Prostate gland (tissue), 2 donors: Measurements from ENCODE around the gene RPL28.

Experiments used
- POLR2A ChIP-seq: fragments of 450-650 bp; IDR thresholded peaks from one replicate; pipeline ENCODE4 v1.6.1; 2016; ENCODE audit warnings: antibody characterized with exemption, mild to moderate bottlenecking
- TF ChIP-seq, protein P1 (sequence below), 4 experiments: fragments of 200-600 bp in 2 of 4; fragments of 450-650 bp in 2 of 4; sonication (generic) in 2 of 4; IDR thresholded peaks; 1 replicate in 3 of 4; 2 replicates in 1 of 4; pipeline ENCODE4 v1.5.1; 2016 to 2019; ENCODE audit warnings: antibody characterized with exemption in 4 of 4, mild to moderate bottlenecking in 2 of 4, moderate library complexity in 2 of 4

DNA sequence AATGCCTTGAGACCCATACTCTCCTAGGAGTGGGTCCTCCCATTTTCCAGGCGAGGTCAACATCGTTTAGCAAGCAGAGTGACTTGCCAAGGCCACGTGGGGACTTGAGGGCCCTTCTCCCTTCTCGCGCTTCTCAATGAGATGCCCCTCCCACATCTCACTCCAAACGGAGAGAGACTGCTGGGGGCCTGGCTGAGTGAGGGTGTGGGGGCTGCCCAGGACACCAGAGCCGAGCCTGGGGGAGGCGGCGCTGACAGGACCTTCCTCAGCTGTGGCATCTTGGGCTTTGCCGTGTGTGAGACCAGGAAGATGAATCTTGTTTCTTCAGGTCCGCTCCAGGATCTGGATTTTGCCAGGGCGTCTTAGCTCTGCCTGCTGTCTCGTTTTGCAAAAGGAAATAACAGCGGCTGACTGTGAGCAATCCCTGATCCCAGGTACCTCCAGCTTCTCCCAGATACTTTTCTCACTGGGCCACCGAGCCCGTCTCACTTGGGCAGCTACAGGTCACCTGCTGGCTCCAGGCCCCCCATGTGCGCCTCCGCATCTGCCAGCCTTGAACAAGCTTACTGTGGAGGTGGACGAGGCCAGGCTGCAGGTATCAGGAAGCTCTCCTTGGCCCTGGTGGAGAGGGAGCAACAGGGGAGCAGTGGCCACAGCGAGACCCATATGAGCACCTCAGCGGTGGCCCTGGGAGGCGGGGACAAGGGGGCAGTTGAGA lies 37.3 kb upstream of the RPL28 start:
- TF ChIP-seq, protein P1, sequence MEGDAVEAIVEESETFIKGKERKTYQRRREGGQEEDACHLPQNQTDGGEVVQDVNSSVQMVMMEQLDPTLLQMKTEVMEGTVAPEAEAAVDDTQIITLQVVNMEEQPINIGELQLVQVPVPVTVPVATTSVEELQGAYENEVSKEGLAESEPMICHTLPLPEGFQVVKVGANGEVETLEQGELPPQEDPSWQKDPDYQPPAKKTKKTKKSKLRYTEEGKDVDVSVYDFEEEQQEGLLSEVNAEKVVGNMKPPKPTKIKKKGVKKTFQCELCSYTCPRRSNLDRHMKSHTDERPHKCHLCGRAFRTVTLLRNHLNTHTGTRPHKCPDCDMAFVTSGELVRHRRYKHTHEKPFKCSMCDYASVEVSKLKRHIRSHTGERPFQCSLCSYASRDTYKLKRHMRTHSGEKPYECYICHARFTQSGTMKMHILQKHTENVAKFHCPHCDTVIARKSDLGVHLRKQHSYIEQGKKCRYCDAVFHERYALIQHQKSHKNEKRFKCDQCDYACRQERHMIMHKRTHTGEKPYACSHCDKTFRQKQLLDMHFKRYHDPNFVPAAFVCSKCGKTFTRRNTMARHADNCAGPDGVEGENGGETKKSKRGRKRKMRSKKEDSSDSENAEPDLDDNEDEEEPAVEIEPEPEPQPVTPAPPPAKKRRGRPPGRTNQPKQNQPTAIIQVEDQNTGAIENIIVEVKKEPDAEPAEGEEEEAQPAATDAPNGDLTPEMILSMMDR (IDR thresholded peaks at IDR 0.05) = no peak
- TF ChIP-seq POLR2A = no peak
